K562 (cell line): ENCODE measurements around the gene ZFP36. TPM values are rescaled to one million over a fixed set of nuclear protein-coding genes. Genes with fewer than 3 reads are reported as not detected.

ENCODE experiments used
- ATAC-seq: fragments of 200-7000 bp; cut with Tn5 transposase; 3 replicates; pipeline ENCODE4 v1.9.1; 2020; ENCODE audit warnings: moderate library complexity
- BruUV-seq: library from RNA; stranded (reverse); fragments of 400-500 nt; replicated peaks from 2 replicates; lab custom pipeline; 2021; lab: Mats Ljungman, UMichigan
- CTCF ChIA-PET: fragments of 300-600 bp; formaldehyde crosslinking; extraction: SDS; loops from one replicate; lab custom pipeline; 2021; ENCODE audit warnings: low intra/inter-chr PET ratio; lab: Yijun Ruan, JAX
- POLR2A ChIA-PET: fragments of 300-600, 350-650 bp; sonication (Branson Sonifier 250); formaldehyde crosslinking; extraction: SDS; loops from one replicate; lab custom pipeline; 2021; ENCODE audit warnings: antibody characterized with exemption, inconsistent platforms; lab: Yijun Ruan, JAX
- DNase-seq, 4 experiments: peaks; one replicate each; pipeline versions ENCODE4 v3.0.0 to v3.0.0-alpha.2; 2011 to 2018; ENCODE audit warnings: low spot score in 3 of 4, mixed read lengths in 3 of 4; ENCODE audit errors: extremely low read depth in 1 of 4
- FAIRE-seq: peaks from 2 replicates; lab custom pipeline; 2011; peaks lifted over from hg19 to GRCh38; lab: Jason Lieb, UNC
- H2AFZ ChIP-seq: 2 replicates; pipeline ENCODE4 v1.6.0; 2011; ENCODE audit warnings: low read depth, low read length, control low read depth, inconsistent platforms
- H3K27ac ChIP-seq: fragments of 200-600 bp; 3 replicates; pipeline ENCODE4 v1.8.0; 2011; ENCODE audit warnings: low read depth, mild to moderate bottlenecking, control low read depth, inconsistent platforms, low read length, moderate library complexity, mixed read lengths; ENCODE audit errors: extremely low read depth
- H3K27me3 ChIP-seq, 2 experiments: fragments of 300-600 bp in 1 of 2; 2 replicates in 1 of 2; 3 replicates in 1 of 2; pipeline versions ENCODE4 v1.6.0 to v1.8.0; 2011; ENCODE audit warnings: inconsistent platforms in 2 of 2, low read length in 2 of 2, mild to moderate bottlenecking in 1 of 2, mixed read lengths in 1 of 2, moderate library complexity in 1 of 2; ENCODE audit not compliant: control insufficient read depth in 2 of 2, insufficient read depth in 2 of 2
- H3K36me3 ChIP-seq: fragments of 300-600 bp; 3 replicates; pipeline ENCODE4 v1.8.0; 2011; ENCODE audit warnings: mild to moderate bottlenecking, low read length, inconsistent platforms; ENCODE audit not compliant: control insufficient read depth, insufficient read depth
- H3K4me1 ChIP-seq, 2 experiments: fragments of 200-600 bp in 1 of 2; replicated peaks in 1 of 2; 2 replicates in 1 of 2; 3 replicates in 1 of 2; pipeline versions ENCODE4 v1.5.1 to v1.8.0; 2011; ENCODE audit warnings: inconsistent platforms in 2 of 2, low read length in 2 of 2, mild to moderate bottlenecking in 1 of 2, mixed read lengths in 1 of 2, moderate library complexity in 1 of 2; ENCODE audit not compliant: control insufficient read depth in 2 of 2, insufficient read depth in 2 of 2
- H3K4me2 ChIP-seq: 2 replicates; pipeline ENCODE4 v1.6.1; 2011; ENCODE audit warnings: low read length, control low read depth, inconsistent platforms, mixed read lengths; ENCODE audit not compliant: insufficient read depth
- H3K4me3 ChIP-seq: fragments of 200-600 bp; sonication (generic), shearing (Covaris generic); 2 replicates; pipeline ENCODE4 v1.5.1; 2016; ENCODE audit warnings: control low read depth, inconsistent platforms
- H3K79me2 ChIP-seq: fragments of 200-600 bp; 3 replicates; pipeline ENCODE4 v1.8.0; 2011; ENCODE audit warnings: low read length, inconsistent platforms; ENCODE audit not compliant: control insufficient read depth, insufficient read depth
- H3K9ac ChIP-seq, 2 experiments: 2 replicates each; pipeline versions ENCODE4 v1.6.0 to v1.6.1; 2011; ENCODE audit warnings: low read depth in 2 of 2, low read length in 2 of 2, control low read depth in 1 of 2, inconsistent platforms in 1 of 2, mild to moderate bottlenecking in 1 of 2, mixed read lengths in 1 of 2; ENCODE audit not compliant: insufficient read depth in 1 of 2
- H3K9me1 ChIP-seq: one replicate; pipeline ENCODE4 v1.6.0; 2011; ENCODE audit warnings: inconsistent platforms, mild to moderate bottlenecking, low read length, moderate library complexity; ENCODE audit not compliant: control insufficient read depth, insufficient read depth
- H3K9me3 ChIP-seq: replicated peaks from 2 replicates; pipeline ENCODE4 v1.5.1; 2011; ENCODE audit warnings: low read depth, low read length, inconsistent platforms; ENCODE audit not compliant: control insufficient read depth, insufficient read depth
- H4K20me1 ChIP-seq: replicated peaks from 2 replicates; pipeline ENCODE4 v1.6.1; 2011; ENCODE audit warnings: low read length, inconsistent platforms, mixed read lengths; ENCODE audit not compliant: control insufficient read depth, insufficient read depth
- BRD4 ChIP-seq: fragments of 200-600 bp; sonication (generic); IDR thresholded peaks from 2 replicates; pipeline ENCODE4 v1.6.1; 2017; ENCODE audit warnings: inconsistent platforms
- CTBP1 ChIP-seq: fragments of 450-650 bp; IDR thresholded peaks from 2 replicates; pipeline ENCODE4 v1.6.1; 2016; ENCODE audit warnings: borderline replicate concordance
- FOS ChIP-seq: IDR thresholded peaks from 3 replicates; pipeline ENCODE4 v1.6.1; 2011; ENCODE audit not compliant: insufficient read length; ENCODE audit errors: extremely low read depth
- GATAD2A ChIP-seq: fragments of 450-650 bp; IDR thresholded peaks from 2 replicates; pipeline ENCODE4 v1.6.1; 2017
- HDAC8 ChIP-seq: fragments of 450-650 bp; IDR thresholded peaks from 2 replicates; pipeline ENCODE4 v1.6.1; 2016; ENCODE audit warnings: mild to moderate bottlenecking, missing genetic modification characterization, moderate library complexity, missing compliant biosample characterization
- NCOA4 ChIP-seq: fragments of 450-650 bp; IDR thresholded peaks from 2 replicates; pipeline ENCODE4 v1.6.1; 2018; ENCODE audit warnings: mild to moderate bottlenecking; ENCODE audit not compliant: partially characterized antibody
- NELFE ChIP-seq: IDR thresholded peaks from 2 replicates; pipeline ENCODE4 v1.6.1; 2011; ENCODE audit warnings: mild to moderate bottlenecking; ENCODE audit not compliant: insufficient read depth, insufficient read length
- PHB ChIP-seq: fragments of 250-450 bp; sonication (Bioruptor Pico); IDR thresholded peaks from 2 replicates; pipeline ENCODE4 v1.5.0; 2021
- POLR2AphosphoS2 ChIP-seq: IDR thresholded peaks from 2 replicates; pipeline ENCODE4 v1.6.1; 2012; ENCODE audit warnings: low read length, improper control_type of control experiment
- PTRF ChIP-seq: fragments of 450-650 bp; IDR thresholded peaks from 2 replicates; pipeline ENCODE4 v1.6.1; 2016; ENCODE audit warnings: mild to moderate bottlenecking, missing genetic modification characterization, missing compliant biosample characterization
- ZNF445 ChIP-seq: fragments of 250-450 bp; sonication (Bioruptor Pico); IDR thresholded peaks from 2 replicates; pipeline ENCODE4 v1.4.0; 2020; ENCODE audit warnings: low read depth, mild to moderate bottlenecking, moderate library complexity
- ZNF699 ChIP-seq: fragments of 250-450 bp; sonication (Bioruptor Pico); IDR thresholded peaks from 2 replicates; pipeline ENCODE4 v1.8.0; 2021; ENCODE audit warnings: mild to moderate bottlenecking, moderate library complexity; ENCODE audit not compliant: insufficient replicate concordance
- ZNF79 ChIP-seq: fragments of 250-450 bp; sonication (Bioruptor Pico); IDR thresholded peaks from 2 replicates; pipeline ENCODE4 v1.4.0; 2020; ENCODE audit warnings: low read depth, mild to moderate bottlenecking, moderate library complexity
- WGBS: fragments of 100-300 bp; shearing (Covaris generic); methylation state at CpG from one replicate; pipeline ENCODE4 v1.1.6; 2016; ENCODE audit warnings: low coverage, mixed read lengths; ENCODE audit not compliant: insufficient coverage; ENCODE audit errors: missing lambda C conversion rate; 5-methylcytosine and 5-hydroxymethylcytosine counted together
- in situ Hi-C: fragments of 300-500 bp; cut with MboI; formaldehyde crosslinking; loops from 4 replicates; pipeline ENCODE4 v1.15.0; 2018; ENCODE audit warnings: inconsistent platforms, mixed read lengths
- intact Hi-C: fragments of 100-400 bp; cut with micrococcal nuclease; formaldehyde crosslinking; loops from 2 replicates; pipeline ENCODE4 v1.14.2; 2022
- polyA plus RNA-seq, 8 experiments: library from polyadenylated mRNA; depleted of rRNA in 4 of 8; stranded (reverse) in 5 of 8; unstranded in 3 of 8; fragments of >200 nt; fragmentation: Nextera tagmentation in 2 of 8; fragmentation: Illumina TruSeq in 1 of 8; extraction: Ambion mirVana in 2 of 8; extraction: Trizol in 1 of 8; gene quantifications; 2 replicates each; pipeline versions ENCODE4 v1.2.1 to v1.2.3, GENCODE V29; 2011 to 2014; ENCODE audit warnings: inconsistent platforms in 1 of 8, missing spikeins in 1 of 8
- total RNA-seq, 7 experiments: library from RNA; depleted of rRNA in 6 of 7; stranded (reverse); fragments of >200 nt in 6 of 7; fragmentation: Illumina TruSeq in 2 of 7; extraction: Trizol in 2 of 7; gene quantifications; 2 replicates each; pipeline versions ENCODE4 v1.2.1 to v1.2.3, GENCODE V29; 2011 to 2021; ENCODE audit warnings: low replicate concordance in 1 of 7
- TF ChIP-seq, protein P1 (sequence below): IDR thresholded peaks from 2 replicates; pipeline ENCODE4 v1.6.1; 2012; ENCODE audit warnings: low read depth, low read length, improper control_type of control experiment, borderline replicate concordance
- TF ChIP-seq, protein P2 (sequence below): fragments of 450-650 bp; formaldehyde crosslinking; IDR thresholded peaks from 2 replicates; pipeline ENCODE4 v1.4.0; 2020; ENCODE audit warnings: mild to moderate bottlenecking, moderate library complexity
- TF ChIP-seq, protein P3 (sequence below): sonication (generic); formaldehyde crosslinking; IDR thresholded peaks from 2 replicates; pipeline ENCODE4 v1.5.0; 2020; ENCODE audit warnings: missing genetic modification reagents
- TF ChIP-seq, protein P4 (sequence below): fragments of 450-650 bp; IDR thresholded peaks from 2 replicates; pipeline ENCODE4 v1.6.1; 2016; ENCODE audit warnings: mild to moderate bottlenecking

ZFP36 gene
- total and polyA plus RNA-seq, 9 of the 15 experiments (the other 6 are each of a cell fraction or from before 2014, with no cell fraction given) = 1.0 to 20.1 (median 3.5) TPM

DNA sequence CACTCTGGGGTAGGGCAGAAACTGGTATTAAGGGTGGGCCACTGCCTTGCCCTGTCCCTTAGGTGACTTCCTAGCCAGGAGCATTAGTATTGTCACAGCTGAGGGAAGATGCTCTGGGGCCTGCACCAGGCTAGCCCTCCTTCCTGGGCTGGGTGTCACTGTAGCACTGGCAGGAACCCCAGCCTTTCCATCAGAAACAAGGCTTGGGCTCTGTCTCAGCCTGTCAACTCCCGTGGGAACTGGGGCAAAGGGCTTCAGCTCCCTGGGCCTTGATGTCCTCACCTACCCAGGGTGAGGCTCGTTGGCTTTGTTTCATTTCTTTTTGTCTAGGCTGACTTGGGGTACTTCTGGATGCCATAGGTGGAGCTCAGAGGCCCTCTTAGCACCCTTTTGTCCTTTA lies 33.7 kb upstream of the ZFP36 start:
- no peaks in the 10 kb centered on the region for H4K20me1 ChIP-seq
- TF ChIP-seq HDAC8 (tag) (no peak), FOS (no peak), NELFE (no peak), CTBP1 (no peak), GATAD2A (no peak), PHB (CRISPR knock-in tag) (no peak), PTRF (tag) (no peak), NCOA4 (no peak), BRD4 (no peak), POLR2AphosphoS2 (no peak), ZNF79 (CRISPR knock-in tag) (no peak), ZNF445 (CRISPR knock-in tag) (no peak), ZNF699 (no peak)
- TF ChIP-seq, protein P1, sequence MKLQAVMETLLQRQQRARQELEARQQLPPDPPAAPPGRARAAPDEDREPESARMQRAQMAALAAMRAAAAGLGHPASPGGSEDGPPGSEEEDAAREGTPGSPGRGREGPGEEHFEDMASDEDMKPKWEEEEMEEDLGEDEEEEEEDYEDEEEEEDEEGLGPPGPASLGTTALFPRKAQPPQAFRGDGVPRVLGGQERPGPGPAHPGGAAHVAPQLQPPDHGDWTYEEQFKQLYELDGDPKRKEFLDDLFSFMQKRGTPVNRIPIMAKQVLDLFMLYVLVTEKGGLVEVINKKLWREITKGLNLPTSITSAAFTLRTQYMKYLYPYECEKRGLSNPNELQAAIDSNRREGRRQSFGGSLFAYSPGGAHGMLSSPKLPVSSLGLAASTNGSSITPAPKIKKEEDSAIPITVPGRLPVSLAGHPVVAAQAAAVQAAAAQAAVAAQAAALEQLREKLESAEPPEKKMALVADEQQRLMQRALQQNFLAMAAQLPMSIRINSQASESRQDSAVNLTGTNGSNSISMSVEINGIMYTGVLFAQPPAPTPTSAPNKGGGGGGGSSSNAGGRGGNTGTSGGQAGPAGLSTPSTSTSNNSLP = no peak
- TF ChIP-seq, protein P2, sequence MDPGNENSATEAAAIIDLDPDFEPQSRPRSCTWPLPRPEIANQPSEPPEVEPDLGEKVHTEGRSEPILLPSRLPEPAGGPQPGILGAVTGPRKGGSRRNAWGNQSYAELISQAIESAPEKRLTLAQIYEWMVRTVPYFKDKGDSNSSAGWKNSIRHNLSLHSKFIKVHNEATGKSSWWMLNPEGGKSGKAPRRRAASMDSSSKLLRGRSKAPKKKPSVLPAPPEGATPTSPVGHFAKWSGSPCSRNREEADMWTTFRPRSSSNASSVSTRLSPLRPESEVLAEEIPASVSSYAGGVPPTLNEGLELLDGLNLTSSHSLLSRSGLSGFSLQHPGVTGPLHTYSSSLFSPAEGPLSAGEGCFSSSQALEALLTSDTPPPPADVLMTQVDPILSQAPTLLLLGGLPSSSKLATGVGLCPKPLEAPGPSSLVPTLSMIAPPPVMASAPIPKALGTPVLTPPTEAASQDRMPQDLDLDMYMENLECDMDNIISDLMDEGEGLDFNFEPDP = no peak
- TF ChIP-seq, protein P3, sequence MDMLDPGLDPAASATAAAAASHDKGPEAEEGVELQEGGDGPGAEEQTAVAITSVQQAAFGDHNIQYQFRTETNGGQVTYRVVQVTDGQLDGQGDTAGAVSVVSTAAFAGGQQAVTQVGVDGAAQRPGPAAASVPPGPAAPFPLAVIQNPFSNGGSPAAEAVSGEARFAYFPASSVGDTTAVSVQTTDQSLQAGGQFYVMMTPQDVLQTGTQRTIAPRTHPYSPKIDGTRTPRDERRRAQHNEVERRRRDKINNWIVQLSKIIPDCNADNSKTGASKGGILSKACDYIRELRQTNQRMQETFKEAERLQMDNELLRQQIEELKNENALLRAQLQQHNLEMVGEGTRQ (CRISPR knock-in tag) = no peak
- TF ChIP-seq, protein P4, sequence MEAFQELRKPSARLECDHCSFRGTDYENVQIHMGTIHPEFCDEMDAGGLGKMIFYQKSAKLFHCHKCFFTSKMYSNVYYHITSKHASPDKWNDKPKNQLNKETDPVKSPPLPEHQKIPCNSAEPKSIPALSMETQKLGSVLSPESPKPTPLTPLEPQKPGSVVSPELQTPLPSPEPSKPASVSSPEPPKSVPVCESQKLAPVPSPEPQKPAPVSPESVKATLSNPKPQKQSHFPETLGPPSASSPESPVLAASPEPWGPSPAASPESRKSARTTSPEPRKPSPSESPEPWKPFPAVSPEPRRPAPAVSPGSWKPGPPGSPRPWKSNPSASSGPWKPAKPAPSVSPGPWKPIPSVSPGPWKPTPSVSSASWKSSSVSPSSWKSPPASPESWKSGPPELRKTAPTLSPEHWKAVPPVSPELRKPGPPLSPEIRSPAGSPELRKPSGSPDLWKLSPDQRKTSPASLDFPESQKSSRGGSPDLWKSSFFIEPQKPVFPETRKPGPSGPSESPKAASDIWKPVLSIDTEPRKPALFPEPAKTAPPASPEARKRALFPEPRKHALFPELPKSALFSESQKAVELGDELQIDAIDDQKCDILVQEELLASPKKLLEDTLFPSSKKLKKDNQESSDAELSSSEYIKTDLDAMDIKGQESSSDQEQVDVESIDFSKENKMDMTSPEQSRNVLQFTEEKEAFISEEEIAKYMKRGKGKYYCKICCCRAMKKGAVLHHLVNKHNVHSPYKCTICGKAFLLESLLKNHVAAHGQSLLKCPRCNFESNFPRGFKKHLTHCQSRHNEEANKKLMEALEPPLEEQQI = no peak

More for the DNA sequence above, 33.7 kb upstream of the ZFP36 start:
- POLR2A ChIA-PET = interaction anchor here (1.0 to 1.8 kb wide), 2 partner anchors 17 to 18 kb away, joined by 3 to 5 read pairs; partner anchors contain the start of genes MED29 and PAF1
- no peak overlapping the region for H3K4me2 ChIP-seq
- H3K4me1 ChIP-seq = peaks cover 0 to 4% of the 10 kb centered on the region in 2 experiments; a peak in 1 of 5 replicates
- no peak for ATAC-seq
- intact Hi-C loops = no loop called here
- peaks cover 3% of the 10 kb centered on the region for H3K9me1 ChIP-seq
- no peak for FAIRE-seq
- DNase-seq = no peak
- H3K36me3 ChIP-seq = peaks cover 92% of the 10 kb centered on the region
- no peaks in the 10 kb centered on the region for H3K27me3 ChIP-seq
- BruUV-seq = no TSS peak
- WGBS = 77% methylated on average over 2 of the region's 2 CpGs
- H3K9me3 ChIP-seq = no peaks in the 10 kb centered on the region
- CTCF ChIA-PET = no interaction called here
- H3K27ac ChIP-seq = no peak overlapping the region
- H3K9ac ChIP-seq = no peak overlapping the region; a peak in 1 of 4 replicates
- in situ Hi-C loops = no loop called here
- H3K79me2 ChIP-seq = no peaks in the 10 kb centered on the region
- no peak overlapping the region for H2AFZ ChIP-seq
- no peak overlapping the region for H3K4me3 ChIP-seq
